DOHH2 (cell line): Measurements from ENCODE around the gene BCAR3.

Experiments
- H3F3A ChIP-seq: fragments of 200-600 bp; sonication (generic), shearing (Covaris generic); 2 replicates; pipeline ENCODE4 v1.6.0; 2016; ENCODE audit warnings: antibody characterized with exemption, mild to moderate bottlenecking; ENCODE audit not compliant: control insufficient read depth, insufficient read depth
- H3K27ac ChIP-seq: fragments of 200-600 bp; sonication (generic); 2 replicates; pipeline ENCODE4 v1.5.1; 2014; ENCODE audit warnings: low read depth, mild to moderate bottlenecking, low read length, moderate library complexity
- H3K27me3 ChIP-seq: fragments of 200-600 bp; sonication (generic); 2 replicates; pipeline ENCODE4 v1.6.1; 2014; ENCODE audit warnings: mild to moderate bottlenecking, low read length, mixed read lengths; ENCODE audit not compliant: control insufficient read depth
- H3K36me3 ChIP-seq: fragments of 200-600 bp; sonication (generic); 2 replicates; pipeline ENCODE4 v1.6.1; 2014; ENCODE audit warnings: mild to moderate bottlenecking, low read length, moderate library complexity, mixed read lengths; ENCODE audit not compliant: control insufficient read depth
- H3K4me1 ChIP-seq: fragments of 200-600 bp; sonication (generic); 2 replicates; pipeline ENCODE4 v1.6.1; 2014; ENCODE audit warnings: mild to moderate bottlenecking, low read length, mixed read lengths; ENCODE audit not compliant: control insufficient read depth
- H3K4me2 ChIP-seq: fragments of 200-600 bp; sonication (generic); 2 replicates; pipeline ENCODE4 v1.6.0; 2014; ENCODE audit warnings: mild to moderate bottlenecking, low read length, moderate library complexity
- H3K4me3 ChIP-seq: fragments of 200-600 bp; sonication (generic); 2 replicates; pipeline ENCODE4 v1.5.1; 2014; ENCODE audit warnings: mild to moderate bottlenecking, low read length, mixed read lengths
- H3K79me2 ChIP-seq: fragments of 200-600 bp; sonication (generic); 2 replicates; pipeline ENCODE4 v1.6.1; 2014; ENCODE audit warnings: mild to moderate bottlenecking, low read length, mixed read lengths; ENCODE audit not compliant: control insufficient read depth
- H3K9me2 ChIP-seq: fragments of 200-600 bp; sonication (generic); replicated peaks from 2 replicates; pipeline ENCODE4 v1.6.1; 2014; ENCODE audit warnings: mild to moderate bottlenecking, low read length, mixed read lengths; ENCODE audit not compliant: control insufficient read depth
- H3K9me3 ChIP-seq: fragments of 200-600 bp; sonication (generic); 2 replicates; pipeline ENCODE4 v1.6.1; 2014; ENCODE audit warnings: antibody characterized with exemption, low read length, mixed read lengths; ENCODE audit not compliant: control insufficient read depth, insufficient read depth
- H4K20me1 ChIP-seq: fragments of 200-600 bp; sonication (generic); 2 replicates; pipeline ENCODE4 v1.6.0; 2014; ENCODE audit warnings: low read depth, mild to moderate bottlenecking, antibody characterized with exemption, low read length, moderate library complexity; ENCODE audit not compliant: control insufficient read depth, insufficient read depth
- CTCF ChIP-seq: fragments of 200-600 bp; sonication (generic); IDR thresholded peaks from one replicate; pipeline ENCODE4 v1.5.1; 2014; ENCODE audit warnings: antibody characterized with exemption, mild to moderate bottlenecking, low read depth, low read length; ENCODE audit not compliant: poor library complexity, severe bottlenecking
- EZH2phosphoT487 ChIP-seq: fragments of 200-600 bp; sonication (generic); IDR thresholded peaks from 2 replicates; pipeline ENCODE4 v1.6.1; 2017; ENCODE audit warnings: borderline replicate concordance, mild to moderate bottlenecking, antibody characterized with exemption, low read length, moderate library complexity, mixed read lengths

The BCAR3 gene

GRCh38 chr1:93604411-93604810 is 77.2 kb downstream of the BCAR3 start:
- Histone ChIP-seq H3K9me2 (no peaks in the 10 kb centered on the region), H3K4me3 (no peak overlapping the region), H3K27me3 (no peaks in the 10 kb centered on the region), H3F3A (no peaks in the 10 kb centered on the region), H3K4me2 (no peak overlapping the region), H3K9me3 (no peaks in the 10 kb centered on the region), H3K4me1 (no peaks in the 10 kb centered on the region), H4K20me1 (0 out of 2 replicates have a peak, but pooled peaks cover 14% of the 10 kb centered on the region), H3K36me3 (peaks cover 15% of the 10 kb centered on the region; the same call in 1 of the 2 replicates), H3K79me2 (peaks cover 100% of the 10 kb centered on the region), H3K27ac (no peak overlapping the region)
- no peak for TF ChIP-seq EZH2phosphoT487
- no peak for TF ChIP-seq CTCF

- H3K79me2 ChIP-seq, result peaks cover 100% of the 10 kb centered on the region
- no peak overlapping the region for H3K4me2 ChIP-seq
- H3K9me2 ChIP-seq, result no peaks in the 10 kb centered on the region
- no peaks in the 10 kb centered on the region for H3F3A ChIP-seq
- H3K36me3 ChIP-seq, result peaks cover 12% of the 10 kb centered on the region; the same call in 1 of the 2 replicates
- no peaks in the 10 kb centered on the region for H3K4me1 ChIP-seq
- no peak overlapping the region for H3K4me3 ChIP-seq
- H3K9me3 ChIP-seq, result no peaks in the 10 kb centered on the region
- no peak for TF ChIP-seq CTCF
- no peak for TF ChIP-seq EZH2phosphoT487
- 0 out of 2 replicates have a peak, but pooled peaks cover 10% of the 10 kb centered on the region for H4K20me1 ChIP-seq
- no peak overlapping the region for H3K27ac ChIP-seq
- no peaks in the 10 kb centered on the region for H3K27me3 ChIP-seq
Observed at GRCh38 chr1:93603601-93604000, 78.0 kb downstream of the BCAR3 start.

- Histone ChIP-seq H3K4me2 (no peak overlapping the region), H3K27ac (no peak overlapping the region), H3K4me1 (no peaks in the 10 kb centered on the region), H3K27me3 (no peaks in the 10 kb centered on the region), H3K4me3 (no peak overlapping the region), H3F3A (no peaks in the 10 kb centered on the region), H3K36me3 (peaks cover 12% of the 10 kb centered on the region; the same call in 1 of the 2 replicates), H3K9me2 (no peaks in the 10 kb centered on the region), H3K79me2 (peaks cover 100% of the 10 kb centered on the region), H3K9me3 (no peaks in the 10 kb centered on the region), H4K20me1 (0 out of 2 replicates have a peak, but pooled peaks cover 9% of the 10 kb centered on the region)
- TF ChIP-seq EZH2phosphoT487, result no peak
- TF ChIP-seq CTCF, result no peak
Observed at GRCh38 chr1:93603106-93603505, 78.5 kb downstream of the BCAR3 start.

- no peaks in the 10 kb centered on the region for H3K27me3 ChIP-seq
- peaks cover 17% of the 10 kb centered on the region for H3K36me3 ChIP-seq
- H3K4me2 ChIP-seq, result no peak overlapping the region
- no peak overlapping the region for H3K27ac ChIP-seq
- H3K4me3 ChIP-seq, result no peak overlapping the region
- no peaks in the 10 kb centered on the region for H3F3A ChIP-seq
- no peaks in the 10 kb centered on the region for H3K9me3 ChIP-seq
- no peaks in the 10 kb centered on the region for H3K4me1 ChIP-seq
- H4K20me1 ChIP-seq, result peaks cover 12% of the 10 kb centered on the region; the same call in 1 of the 2 replicates
- no peaks in the 10 kb centered on the region for H3K9me2 ChIP-seq
- TF ChIP-seq EZH2phosphoT487 (no peak), CTCF (no peak)
- peaks cover 100% of the 10 kb centered on the region for H3K79me2 ChIP-seq
Observed at GRCh38 chr1:93602101-93602500, 79.5 kb downstream of the BCAR3 start.
